ENCODE data around the gene ITFG2. TPM values are rescaled to one million over a fixed set of nuclear protein-coding genes. Genes with fewer than 3 reads are reported as not detected.

ITFG2 gene
- total RNA-seq, result 10 to 100 TPM; 17.0 to 30.1 (median 20.5) TPM
- polyA plus RNA-seq, result 10 to 100 TPM; 42.2 to 51.6 TPM

- DNase-seq (peak; percentile 92 to 99 (median 98)), ATAC-seq (peak; percentile 95 to 98 (median 95)), FAIRE-seq (peak; percentile 91)
- H3K4me1 ChIP-seq, result peaks cover 8 to 12% (median 10%) of the 10 kb centered on the region in 3 donors
- H3K9me3 ChIP-seq, result no peaks in the 10 kb centered on the region
- WGBS, 2 donors, result 0% methylated on average over 48 of the region's 48 CpGs
- intact Hi-C loops (cut with DNase I), result no loop called here
- peak within 1 kb of the TSS; percentile 90 to 96 (median 94) for H3K27ac ChIP-seq
- H3K4me3 ChIP-seq, result peak within 1 kb of the TSS; percentile 37 to 61 (median 57)
- H3K27me3 ChIP-seq, result no peaks in the 10 kb centered on the region
- H3K36me3 ChIP-seq, result peaks cover 0 to 2% (median 0%) of the 10 kb centered on the region in 3 donors
- TF ChIP-seq CTCF (IDR thresholded peaks at IDR 0.05), result no peak
These were observed at the start of gene ITFG2 for GRCh38 chr12:2812290-2813213. TSS of gene ITFG2 (plus strand) at chr12:2812668. CDS start at chr12:2812761, 93 bp downstream.

- intact Hi-C loops (cut with DNase I), result no loop called here
- H3K27ac ChIP-seq, result peak overlapping the region; percentile 16 to 64 (median 56)
These were observed 48.1 kb upstream of the ITFG2 start for GRCh38 chr12:2764398-2764797.

GRCh38 chr12:2765052-2765451 lies 47.4 kb upstream of the ITFG2 start:
- no peaks in the 10 kb centered on the region for H3K9me3 ChIP-seq
- ATAC-seq (peak; percentile 69 to 79 (median 74)), DNase-seq (peak in 2 of 6 donors; percentile 48 to 50), FAIRE-seq (no peak)
- WGBS, 2 donors, result 38 to 45% methylated on average over 4 of the region's 4 CpGs
- no peak overlapping the region for H3K4me3 ChIP-seq
- H3K36me3 ChIP-seq, result no peaks in the 10 kb centered on the region
- intact Hi-C loops (cut with DNase I), result no loop called here
- peaks cover 25 to 27% (median 25%) of the 10 kb centered on the region in 3 donors for H3K4me1 ChIP-seq
- no peak for TF ChIP-seq CTCF (IDR thresholded peaks at IDR 0.05)
- H3K27ac ChIP-seq, result peak overlapping the region; percentile 16 to 64 (median 56)
- no peaks in the 10 kb centered on the region for H3K27me3 ChIP-seq

More at GRCh38 chr12:2764398-2764797, 48.1 kb upstream of the ITFG2 start:
- no peaks in the 10 kb centered on the region for H3K9me3 ChIP-seq
- no peak overlapping the region for H3K4me3 ChIP-seq
- no peak for TF ChIP-seq CTCF (IDR thresholded peaks at IDR 0.05)
- peak in 3 of 6 donors; percentile 67 to 71 (median 71) for DNase-seq
- peaks cover 25 to 27% (median 25%) of the 10 kb centered on the region in 3 donors for H3K4me1 ChIP-seq
- peak; percentile 92 to 94 (median 93) for ATAC-seq
- H3K36me3 ChIP-seq, result no peaks in the 10 kb centered on the region
- H3K27me3 ChIP-seq, result no peaks in the 10 kb centered on the region
- no peak for FAIRE-seq

- Histone ChIP-seq H3K9me3 (no peaks in the 10 kb centered on the region), H3K4me3 (no peak overlapping the region), H3K36me3 (no peaks in the 10 kb centered on the region), H3K27me3 (no peaks in the 10 kb centered on the region), H3K27ac (peak overlapping the region; percentile 16 to 64 (median 56)), H3K4me1 (peaks cover 25 to 27% (median 25%) of the 10 kb centered on the region in 3 donors)
- DNase-seq, result no peak
- TF ChIP-seq CTCF (IDR thresholded peaks at IDR 0.05), result no peak
- intact Hi-C loops (cut with DNase I), result no loop called here
- no peak for ATAC-seq
- FAIRE-seq, result no peak
- WGBS, 2 donors, result 58 to 64% methylated on average over 6 of the region's 6 CpGs
These were observed 46.9 kb upstream of the ITFG2 start for GRCh38 chr12:2765608-2766007.

Data from pancreas (tissue), 10 donors.